SJCRH30 (cell line): ENCODE results near the gene PIK3C2B. TPM values are rescaled to one million over a fixed set of nuclear protein-coding genes. Genes with fewer than 3 reads are reported as not detected.
"Not testable (repeated sequence)": the region's sequence is repeated elsewhere in the genome, so short reads cannot be mapped to it uniquely, and the experiment has no call there.

Experiments used
- DNase-seq, 2 experiments: peaks; one replicate each; pipeline ENCODE4 v3.0.0-alpha.2; 2015 to 2020
- H3K27ac ChIP-seq: fragments of 250-450 bp; sonication (Bioruptor Pico); 2 replicates; pipeline ENCODE4 v1.5.1; 2020; ENCODE audit warnings: mild to moderate bottlenecking, moderate library complexity
- H3K27me3 ChIP-seq: fragments of 250-450 bp; sonication (Bioruptor Pico); 2 replicates; pipeline ENCODE4 v1.5.1; 2020; ENCODE audit warnings: mild to moderate bottlenecking, moderate library complexity
- H3K36me3 ChIP-seq: fragments of 250-450 bp; sonication (Bioruptor Pico); 2 replicates; pipeline ENCODE4 v1.5.1; 2020; ENCODE audit warnings: mild to moderate bottlenecking, moderate library complexity
- H3K4me1 ChIP-seq: fragments of 250-450 bp; sonication (Bioruptor Pico); 2 replicates; pipeline ENCODE4 v1.5.1; 2020; ENCODE audit warnings: mild to moderate bottlenecking, moderate library complexity
- H3K4me3 ChIP-seq: fragments of 250-450 bp; sonication (Bioruptor Pico); 2 replicates; pipeline ENCODE4 v1.5.1; 2020; ENCODE audit warnings: mild to moderate bottlenecking, moderate library complexity
- H3K9me3 ChIP-seq: fragments of 250-450 bp; sonication (Bioruptor Pico); replicated peaks from 2 replicates; pipeline ENCODE4 v1.5.1; 2020; ENCODE audit warnings: mild to moderate bottlenecking, moderate library complexity
- total RNA-seq: library from RNA; depleted of rRNA; stranded (reverse); fragments of >200 nt; shearing (Covaris generic); gene quantifications from 2 replicates; pipeline ENCODE4 v1.2.3, GENCODE V29; 2014; rRNA removed

Gene PIK3C2B
- total RNA-seq, result 2.4 and 3.6 TPM in 2 replicates

GRCh38 chr1:204494281-204495077 lies at the start of gene PIK3C2B:
Gene PIK3C2B, minus strand, starts transcription at chr1:204494805. Its CDS starts 25,003 bp downstream, at chr1:204469802.
- Histone ChIP-seq H3K4me3 (peak within 1 kb of the TSS; percentile 61), H3K4me1 (peaks cover 13% of the 10 kb centered on the region), H3K9me3 (no peaks in the 10 kb centered on the region), H3K36me3 (no peaks in the 10 kb centered on the region), H3K27ac (no peak within 1 kb of the TSS), H3K27me3 (peaks cover 6% of the 10 kb centered on the region; the same call in 1 of the 2 replicates)
- peak; percentile 86 to 89 for DNase-seq

GRCh38 chr1:204544321-204544720 lies 49.7 kb upstream of the PIK3C2B start:
- peaks cover 94% of the 10 kb centered on the region for H3K36me3 ChIP-seq

GRCh38 chr1:204541626-204542025 lies 47.0 kb upstream of the PIK3C2B start:
- no peaks in the 10 kb centered on the region for H3K4me1 ChIP-seq
- no peaks in the 10 kb centered on the region for H3K27me3 ChIP-seq
- peaks cover 91% of the 10 kb centered on the region for H3K36me3 ChIP-seq
- no peak overlapping the region for H3K4me3 ChIP-seq
- no peak for DNase-seq
- H3K9me3 ChIP-seq, result no peaks in the 10 kb centered on the region
- no peak overlapping the region for H3K27ac ChIP-seq

More at GRCh38 chr1:204544321-204544720, 49.7 kb upstream of the PIK3C2B start:
- DNase-seq, result no peak
- Histone ChIP-seq H3K9me3 (no peaks in the 10 kb centered on the region), H3K4me3 (no peak overlapping the region), H3K27ac (no peak overlapping the region), H3K4me1 (no peaks in the 10 kb centered on the region), H3K27me3 (no peaks in the 10 kb centered on the region)

- Histone ChIP-seq H3K27ac (no peak overlapping the region), H3K4me1 (no peaks in the 10 kb centered on the region), H3K27me3 (no peaks in the 10 kb centered on the region), H3K4me3 (no peak overlapping the region), H3K9me3 (no peaks in the 10 kb centered on the region), H3K36me3 (peaks cover 84% of the 10 kb centered on the region)
- no peak for DNase-seq
Measured at GRCh38 chr1:204532832-204533231, 38.2 kb upstream of the PIK3C2B start.

GRCh38 chr1:204530932-204531331 lies 36.3 kb upstream of the PIK3C2B start:
- no peaks in the 10 kb centered on the region for H3K4me1 ChIP-seq
- no peaks in the 10 kb centered on the region for H3K27me3 ChIP-seq
- no peak overlapping the region for H3K4me3 ChIP-seq
- H3K36me3 ChIP-seq, result peaks cover 87% of the 10 kb centered on the region
- H3K27ac ChIP-seq, result no peak overlapping the region
- H3K9me3 ChIP-seq, result no peaks in the 10 kb centered on the region
- DNase-seq, result no peak

- Histone ChIP-seq H3K27me3 (no peaks in the 10 kb centered on the region), H3K4me1 (no peaks in the 10 kb centered on the region), H3K4me3 (no peak overlapping the region), H3K27ac (no peak overlapping the region), H3K36me3 (peaks cover 88% of the 10 kb centered on the region), H3K9me3 (no peaks in the 10 kb centered on the region)
- DNase-seq, result no peak
Measured at GRCh38 chr1:204529371-204529895, 34.8 kb upstream of the PIK3C2B start.

GRCh38 chr1:204528677-204529076 lies 34.1 kb upstream of the PIK3C2B start:
- Histone ChIP-seq H3K36me3 (peaks cover 88% of the 10 kb centered on the region), H3K27ac (no peak overlapping the region), H3K4me1 (no peaks in the 10 kb centered on the region), H3K27me3 (no peaks in the 10 kb centered on the region), H3K4me3 (no peak overlapping the region), H3K9me3 (no peaks in the 10 kb centered on the region)
- DNase-seq, result no peak

- H3K36me3 ChIP-seq, result peaks cover 91% of the 10 kb centered on the region
Measured at GRCh38 chr1:204528241-204528640, 33.6 kb upstream of the PIK3C2B start.

GRCh38 chr1:204524986-204525385 lies 30.4 kb upstream of the PIK3C2B start:
- H3K36me3 ChIP-seq, result peaks cover 67% of the 10 kb centered on the region
- no peak overlapping the region for H3K27ac ChIP-seq
- DNase-seq, result no peak

More at GRCh38 chr1:204528241-204528640, 33.6 kb upstream of the PIK3C2B start:
- no peak for DNase-seq
- Histone ChIP-seq H3K4me1 (no peaks in the 10 kb centered on the region), H3K27me3 (no peaks in the 10 kb centered on the region), H3K4me3 (no peak overlapping the region), H3K9me3 (no peaks in the 10 kb centered on the region), H3K27ac (no peak overlapping the region)

GRCh38 chr1:204523605-204524215 lies 29.1 kb upstream of the PIK3C2B start:
- H3K4me3 ChIP-seq, result no peak overlapping the region
- H3K4me1 ChIP-seq, result peaks cover 18% of the 10 kb centered on the region
- no peaks in the 10 kb centered on the region for H3K27me3 ChIP-seq
- H3K9me3 ChIP-seq, result no peaks in the 10 kb centered on the region
- peaks cover 56% of the 10 kb centered on the region for H3K36me3 ChIP-seq
- DNase-seq, result no peak
- no peak overlapping the region for H3K27ac ChIP-seq

More at GRCh38 chr1:204524986-204525385, 30.4 kb upstream of the PIK3C2B start:
- Histone ChIP-seq H3K4me1 (peaks cover 18% of the 10 kb centered on the region), H3K27me3 (no peaks in the 10 kb centered on the region), H3K9me3 (no peaks in the 10 kb centered on the region), H3K4me3 (no peak overlapping the region)

- not testable (repeated sequence) for H3K4me3 ChIP-seq, DNase-seq, H3K9me3 ChIP-seq, H3K27me3 ChIP-seq
- peak overlapping the region; percentile 19; the same call in 1 of the 2 replicates for H3K27ac ChIP-seq
- H3K4me1 ChIP-seq, result peaks cover 18% of the 10 kb centered on the region
- peaks cover 48% of the 10 kb centered on the region for H3K36me3 ChIP-seq
Measured at GRCh38 chr1:204521941-204522521, 27.4 kb upstream of the PIK3C2B start.

- peaks cover 18% of the 10 kb centered on the region for H3K4me1 ChIP-seq
- no peaks in the 10 kb centered on the region for H3K27me3 ChIP-seq
- H3K27ac ChIP-seq, result peak overlapping the region; percentile 19
- H3K4me3 ChIP-seq, result no peak overlapping the region
- no peaks in the 10 kb centered on the region for H3K9me3 ChIP-seq
- peak; percentile 72 to 93 for DNase-seq
- peaks cover 39% of the 10 kb centered on the region for H3K36me3 ChIP-seq
Measured at GRCh38 chr1:204520834-204521709, 26.5 kb upstream of the PIK3C2B start.

- H3K36me3 ChIP-seq, H3K9me3 ChIP-seq, H3K27me3 ChIP-seq, H3K4me3 ChIP-seq, DNase-seq, H3K27ac ChIP-seq: not testable (repeated sequence)
- peaks cover 22% of the 10 kb centered on the region for H3K4me1 ChIP-seq
Measured at GRCh38 chr1:204517382-204517781, 22.8 kb upstream of the PIK3C2B start.
